ENCODE results near the gene XYLB.

DNA sequence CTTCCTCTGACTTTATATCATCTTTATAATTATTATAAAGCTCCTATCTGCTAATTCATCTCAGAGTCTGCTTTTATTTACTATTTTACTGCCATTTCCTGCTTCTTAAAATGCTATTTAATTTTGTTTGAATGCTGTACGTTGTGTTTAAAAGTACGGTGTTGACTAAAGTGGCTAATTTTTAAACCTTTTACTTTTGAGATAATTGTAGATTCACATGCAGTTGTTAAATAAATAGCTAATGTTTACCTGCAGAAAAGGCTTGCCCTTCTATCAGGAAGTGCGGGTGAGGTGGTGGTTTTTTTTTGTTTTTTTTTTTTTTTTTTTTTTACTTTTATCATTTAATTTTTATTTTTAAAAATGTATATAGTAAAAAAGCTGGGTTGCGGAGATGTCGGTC lies 41.3 kb downstream of the XYLB start:
- TF ChIP-seq, protein P1, sequence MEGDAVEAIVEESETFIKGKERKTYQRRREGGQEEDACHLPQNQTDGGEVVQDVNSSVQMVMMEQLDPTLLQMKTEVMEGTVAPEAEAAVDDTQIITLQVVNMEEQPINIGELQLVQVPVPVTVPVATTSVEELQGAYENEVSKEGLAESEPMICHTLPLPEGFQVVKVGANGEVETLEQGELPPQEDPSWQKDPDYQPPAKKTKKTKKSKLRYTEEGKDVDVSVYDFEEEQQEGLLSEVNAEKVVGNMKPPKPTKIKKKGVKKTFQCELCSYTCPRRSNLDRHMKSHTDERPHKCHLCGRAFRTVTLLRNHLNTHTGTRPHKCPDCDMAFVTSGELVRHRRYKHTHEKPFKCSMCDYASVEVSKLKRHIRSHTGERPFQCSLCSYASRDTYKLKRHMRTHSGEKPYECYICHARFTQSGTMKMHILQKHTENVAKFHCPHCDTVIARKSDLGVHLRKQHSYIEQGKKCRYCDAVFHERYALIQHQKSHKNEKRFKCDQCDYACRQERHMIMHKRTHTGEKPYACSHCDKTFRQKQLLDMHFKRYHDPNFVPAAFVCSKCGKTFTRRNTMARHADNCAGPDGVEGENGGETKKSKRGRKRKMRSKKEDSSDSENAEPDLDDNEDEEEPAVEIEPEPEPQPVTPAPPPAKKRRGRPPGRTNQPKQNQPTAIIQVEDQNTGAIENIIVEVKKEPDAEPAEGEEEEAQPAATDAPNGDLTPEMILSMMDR (IDR thresholded peaks at IDR 0.05): no peak
- TF ChIP-seq EZH2phosphoT487 (IDR thresholded peaks at IDR 0.05): no peak

Data from neural progenitor cell (in vitro differentiated cells).